Muscle layer of colon (tissue), 2 donors: ENCODE measurements around the gene CPN1.

Experiments used
- H3K27ac ChIP-seq: one replicate; pipeline ENCODE4 v1.7.0; 2013; ENCODE audit warnings: low read depth, mild to moderate bottlenecking, low read length, moderate library complexity
- H3K27me3 ChIP-seq, 2 donors: one replicate each; pipeline ENCODE4 v1.7.0; 2013; ENCODE audit warnings: low read length in 2 of 2, mild to moderate bottlenecking in 2 of 2; ENCODE audit not compliant: insufficient read depth in 2 of 2, control insufficient read depth in 1 of 2
- H3K36me3 ChIP-seq: one replicate; pipeline ENCODE4 v1.7.0; 2013; ENCODE audit warnings: mild to moderate bottlenecking, low read length; ENCODE audit not compliant: insufficient read depth
- H3K4me1 ChIP-seq: one replicate; pipeline ENCODE4 v1.7.0; 2013; ENCODE audit warnings: mild to moderate bottlenecking, low read length; ENCODE audit not compliant: insufficient read depth
- H3K4me3 ChIP-seq, 2 donors: one replicate each; pipeline ENCODE4 v1.7.0; 2013; ENCODE audit warnings: low read length in 2 of 2, low read depth in 1 of 2, mild to moderate bottlenecking in 1 of 2, moderate library complexity in 1 of 2
- H3K9ac ChIP-seq: one replicate; pipeline ENCODE4 v1.7.0; 2013; ENCODE audit warnings: low read length
- H3K9me3 ChIP-seq: one replicate; pipeline ENCODE4 v1.7.0; 2013; ENCODE audit warnings: mild to moderate bottlenecking, low read length
- donor health status: abdominal sarcoma.
- donor health status: Adenocarcinoma of cecum.

CPN1 gene

GRCh38 chr10:100007231-100008141 is 74.2 kb downstream of the CPN1 start:
- Histone ChIP-seq H3K27me3 (no peaks in the 10 kb centered on the region), H3K4me1 (peaks cover 45% of the 10 kb centered on the region), H3K9me3 (no peaks in the 10 kb centered on the region), H3K9ac (no peak overlapping the region), H3K27ac (peak overlapping the region; percentile 47), H3K4me3 (peak overlapping the region in 1 of 2 donors; percentile 99), H3K36me3 (no peaks in the 10 kb centered on the region)

GRCh38 chr10:100006243-100006886 is 75.3 kb downstream of the CPN1 start:
- no peaks in the 10 kb centered on the region for H3K27me3 ChIP-seq
- H3K27ac ChIP-seq: peak overlapping the region; percentile 41
- no peak overlapping the region for H3K9ac ChIP-seq
- H3K36me3 ChIP-seq: no peaks in the 10 kb centered on the region
- H3K9me3 ChIP-seq: no peaks in the 10 kb centered on the region
- H3K4me1 ChIP-seq: peaks cover 56% of the 10 kb centered on the region
- no peak overlapping the region for H3K4me3 ChIP-seq

- peak overlapping the region; percentile 35 for H3K27ac ChIP-seq
- no peak overlapping the region for H3K9ac ChIP-seq
- no peak overlapping the region for H3K4me3 ChIP-seq
- H3K4me1 ChIP-seq: peaks cover 66% of the 10 kb centered on the region
- H3K36me3 ChIP-seq: no peaks in the 10 kb centered on the region
- H3K9me3 ChIP-seq: no peaks in the 10 kb centered on the region
- no peaks in the 10 kb centered on the region for H3K27me3 ChIP-seq
Observed at GRCh38 chr10:100004805-100005510, 76.7 kb downstream of the CPN1 start.

GRCh38 chr10:100000109-100000644 is 81.5 kb downstream of the CPN1 start:
- Histone ChIP-seq H3K36me3 (no peaks in the 10 kb centered on the region), H3K9ac (no peak overlapping the region), H3K27ac (peak overlapping the region; percentile 44)

GRCh38 chr10:99999319-100000108 is 82.2 kb downstream of the CPN1 start:
- Histone ChIP-seq H3K4me1 (peaks cover 60% of the 10 kb centered on the region), H3K36me3 (no peaks in the 10 kb centered on the region), H3K27ac (peak overlapping the region; percentile 53)

More at GRCh38 chr10:100000109-100000644, 81.5 kb downstream of the CPN1 start:
- peaks cover 60% of the 10 kb centered on the region for H3K4me1 ChIP-seq
- H3K27me3 ChIP-seq: no peaks in the 10 kb centered on the region
- H3K4me3 ChIP-seq: peak overlapping the region in 1 of 2 donors; percentile 32
- no peaks in the 10 kb centered on the region for H3K9me3 ChIP-seq

GRCh38 chr10:99998889-99999288 is 82.8 kb downstream of the CPN1 start:
- Histone ChIP-seq H3K4me1 (peaks cover 62% of the 10 kb centered on the region), H3K9ac (peak overlapping the region; percentile 19), H3K27ac (peak overlapping the region; percentile 53), H3K27me3 (no peaks in the 10 kb centered on the region), H3K9me3 (no peaks in the 10 kb centered on the region), H3K4me3 (peak overlapping the region in 1 of 2 donors; percentile 32), H3K36me3 (no peaks in the 10 kb centered on the region)

More at GRCh38 chr10:99999319-100000108, 82.2 kb downstream of the CPN1 start:
- Histone ChIP-seq H3K9ac (peak overlapping the region; percentile 19), H3K9me3 (no peaks in the 10 kb centered on the region), H3K27me3 (no peaks in the 10 kb centered on the region), H3K4me3 (peak overlapping the region in 1 of 2 donors; percentile 32)

- Histone ChIP-seq H3K27me3 (no peaks in the 10 kb centered on the region), H3K4me3 (no peak overlapping the region), H3K36me3 (no peaks in the 10 kb centered on the region), H3K9me3 (no peaks in the 10 kb centered on the region), H3K9ac (peak overlapping the region; percentile 18), H3K4me1 (peaks cover 57% of the 10 kb centered on the region), H3K27ac (peak overlapping the region; percentile 35)
Observed at GRCh38 chr10:99996671-99997648, 84.7 kb downstream of the CPN1 start.

GRCh38 chr10:99995713-99996112 is 86.0 kb downstream of the CPN1 start:
- Histone ChIP-seq H3K27ac (peak overlapping the region; percentile 3), H3K27me3 (no peaks in the 10 kb centered on the region), H3K4me3 (no peak overlapping the region), H3K36me3 (no peaks in the 10 kb centered on the region), H3K4me1 (peaks cover 49% of the 10 kb centered on the region), H3K9ac (no peak overlapping the region), H3K9me3 (no peaks in the 10 kb centered on the region)

- H3K27me3 ChIP-seq: no peaks in the 10 kb centered on the region
- peaks cover 44% of the 10 kb centered on the region for H3K4me1 ChIP-seq
Observed at GRCh38 chr10:99995269-99995668, 86.4 kb downstream of the CPN1 start.

GRCh38 chr10:99994801-99995200 is 86.9 kb downstream of the CPN1 start:
- peak overlapping the region; percentile 27 for H3K27ac ChIP-seq
- H3K4me1 ChIP-seq: peaks cover 40% of the 10 kb centered on the region
- no peak overlapping the region for H3K4me3 ChIP-seq

More at GRCh38 chr10:99995269-99995668, 86.4 kb downstream of the CPN1 start:
- no peak overlapping the region for H3K4me3 ChIP-seq
- peak overlapping the region; percentile 3 for H3K27ac ChIP-seq
- H3K36me3 ChIP-seq: no peaks in the 10 kb centered on the region
- no peaks in the 10 kb centered on the region for H3K9me3 ChIP-seq
- no peak overlapping the region for H3K9ac ChIP-seq

More at GRCh38 chr10:99994801-99995200, 86.9 kb downstream of the CPN1 start:
- no peak overlapping the region for H3K9ac ChIP-seq
- no peaks in the 10 kb centered on the region for H3K36me3 ChIP-seq
- no peaks in the 10 kb centered on the region for H3K27me3 ChIP-seq
- H3K9me3 ChIP-seq: no peaks in the 10 kb centered on the region
